Hindlimb muscle (tissue), 1 donor: ENCODE measurements around the gene VEGFA. TPM values are rescaled to one million over a fixed set of nuclear protein-coding genes. Genes with fewer than 3 reads are reported as not detected.

Experiments used
- DNase-seq: peaks from one replicate; pipeline ENCODE4 v3.0.0-alpha.2; 2013
- polyA plus RNA-seq: library from polyadenylated mRNA; unstranded; fragments of 120-200 nt; gene quantifications from one replicate; pipeline ENCODE4 v1.2.1, GENCODE V29; 2013; ENCODE audit not compliant: insufficient read length

VEGFA gene
- polyA plus RNA-seq, 1 donor = 86.4 TPM

DNA sequence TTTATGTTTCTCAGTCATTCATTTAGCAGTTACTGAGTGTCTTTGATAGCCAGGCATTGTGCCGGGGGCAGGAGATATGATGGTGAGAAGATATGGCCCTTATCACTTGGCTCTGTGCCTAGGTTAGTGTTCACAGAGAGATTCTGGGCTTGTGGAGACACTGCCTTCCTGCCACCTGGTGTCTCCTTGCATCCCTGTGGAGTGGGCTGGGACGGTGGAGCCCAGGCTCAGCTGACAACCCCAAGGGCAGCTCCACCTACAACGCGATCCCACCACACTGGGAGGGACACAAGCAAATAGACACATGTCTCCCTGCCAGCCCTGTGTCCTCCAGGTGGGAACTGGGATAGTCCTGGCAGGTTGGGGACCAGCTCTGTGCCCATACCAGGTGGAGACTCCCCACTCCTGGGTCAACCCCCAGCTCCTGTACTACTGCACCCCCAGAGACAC lies 30.3 kb upstream of the VEGFA start:
- DNase-seq = no peak

GRCh38 chr6:43740321-43740960 lies 29.6 kb upstream of the VEGFA start:
- DNase-seq = no peak

DNA sequence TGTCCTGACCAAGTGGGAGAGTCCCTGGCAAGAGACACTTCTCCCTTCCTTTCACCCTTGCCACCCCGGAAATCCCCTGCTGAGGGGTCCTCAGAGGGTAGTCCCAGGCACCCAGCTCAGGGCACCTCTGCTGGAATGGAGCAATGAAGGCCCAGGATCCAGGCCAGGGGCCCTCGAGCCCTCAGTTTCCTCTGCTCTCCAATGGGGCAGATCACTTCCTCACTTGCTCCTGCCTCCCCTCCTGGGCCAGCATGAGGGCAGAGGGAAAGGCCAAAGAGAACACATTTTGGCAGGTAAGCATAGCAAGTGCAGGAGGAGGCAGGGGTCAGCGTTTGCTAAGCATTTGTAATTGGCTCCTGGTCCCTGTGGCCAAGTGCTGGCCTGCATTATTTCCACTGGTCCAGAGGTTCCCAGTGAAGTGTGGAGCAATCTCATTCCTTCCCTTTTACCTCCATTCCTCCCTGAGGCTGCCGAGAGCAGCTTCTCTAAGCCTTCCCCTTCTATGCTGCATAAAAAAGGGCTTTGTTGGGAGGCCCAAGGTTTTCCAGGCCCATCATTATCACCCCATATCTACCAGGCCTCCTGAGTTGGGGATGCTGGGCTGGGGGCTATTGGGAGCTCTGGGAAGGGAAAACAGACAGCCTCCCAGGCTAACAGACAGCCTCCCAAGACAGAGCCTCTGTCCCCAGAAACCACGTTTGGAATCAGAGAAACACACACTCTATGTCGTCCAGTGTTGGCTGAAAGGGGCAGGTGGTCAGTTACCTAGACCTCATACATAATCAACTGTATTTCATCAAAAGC lies 28.8 kb upstream of the VEGFA start:
- no peak for DNase-seq

- DNase-seq = no peak
These were observed 28.2 kb upstream of the VEGFA start for GRCh38 chr6:43741829-43742228.

DNA sequence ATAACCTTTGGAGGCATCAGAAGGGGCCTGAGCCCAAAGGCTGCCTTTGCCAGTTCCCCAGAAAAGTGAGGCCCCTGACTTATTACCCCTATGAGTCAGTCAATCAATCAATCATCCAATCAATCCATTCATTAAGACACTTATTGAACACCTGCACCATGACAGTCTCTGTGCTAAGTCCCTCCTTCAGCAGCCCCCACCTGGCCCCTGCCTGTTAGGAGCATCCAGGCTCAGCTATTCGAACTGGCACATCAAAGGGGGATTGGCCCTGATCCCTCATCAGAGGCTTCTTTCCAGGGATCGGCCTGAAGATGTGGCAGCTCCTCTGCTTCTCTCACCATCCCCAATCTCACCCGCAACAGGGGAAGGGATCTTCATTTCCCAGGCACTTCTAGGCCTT lies 27.7 kb upstream of the VEGFA start:
- DNase-seq = no peak

GRCh38 chr6:43742931-43743632 lies 26.9 kb upstream of the VEGFA start:
- no peak for DNase-seq

DNA sequence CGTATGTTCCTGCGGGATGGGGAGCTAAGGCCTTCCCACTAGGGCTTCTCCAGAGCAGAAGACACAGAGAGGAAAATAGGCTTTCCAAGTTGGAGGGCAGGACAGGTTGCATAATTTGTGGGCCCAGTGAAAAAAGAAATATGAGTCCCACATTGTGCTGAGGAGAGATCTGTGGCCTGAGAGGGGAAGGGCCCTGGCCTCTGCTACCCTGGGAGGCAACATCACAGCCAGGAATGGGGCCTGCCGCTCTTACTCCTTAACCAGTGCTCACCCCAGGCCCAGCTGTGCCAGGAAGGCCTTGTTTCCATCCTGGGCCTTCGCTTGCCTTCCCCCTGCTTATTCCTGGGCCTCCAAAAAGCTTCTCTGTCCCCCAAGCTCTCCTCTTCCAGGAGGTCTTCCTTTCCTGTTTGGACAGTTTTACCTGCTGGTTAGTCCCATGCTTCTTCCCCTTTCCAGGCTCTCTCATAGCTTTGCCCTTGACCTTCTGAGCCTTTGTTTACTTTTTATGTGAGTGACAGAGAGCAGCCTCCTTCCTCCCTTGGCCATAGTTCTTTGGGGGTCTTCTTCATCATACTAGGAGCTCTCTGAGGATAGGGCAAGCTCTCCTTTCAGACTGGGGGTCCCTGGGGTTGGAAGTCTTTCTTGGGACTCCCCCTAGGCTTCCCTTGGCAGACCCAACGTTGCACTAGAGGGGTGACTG lies 26.2 kb upstream of the VEGFA start:
- no peak for DNase-seq

DNA sequence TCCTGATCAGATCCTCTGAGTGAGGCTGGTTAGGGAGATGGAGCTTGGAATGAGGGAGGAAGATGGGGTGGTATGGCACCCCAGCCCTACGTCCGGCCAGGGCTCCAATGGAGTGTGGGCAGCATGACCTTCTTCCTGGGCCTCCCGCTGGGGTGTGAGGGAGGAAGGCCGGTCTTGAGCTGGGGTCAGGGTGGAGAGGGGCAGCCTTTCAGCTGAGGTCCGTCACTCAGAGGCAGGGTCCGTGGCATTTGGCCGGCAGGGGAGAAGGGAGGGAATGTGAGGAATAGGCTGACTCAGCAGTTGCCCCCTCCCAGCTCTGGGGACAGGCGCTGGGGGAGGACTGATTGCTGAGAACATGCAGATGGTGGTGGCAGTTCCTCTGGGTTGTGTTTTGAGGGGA lies 25.5 kb upstream of the VEGFA start:
- no peak for DNase-seq

GRCh38 chr6:43744931-43745727 lies 24.9 kb upstream of the VEGFA start:
- DNase-seq = no peak

DNA sequence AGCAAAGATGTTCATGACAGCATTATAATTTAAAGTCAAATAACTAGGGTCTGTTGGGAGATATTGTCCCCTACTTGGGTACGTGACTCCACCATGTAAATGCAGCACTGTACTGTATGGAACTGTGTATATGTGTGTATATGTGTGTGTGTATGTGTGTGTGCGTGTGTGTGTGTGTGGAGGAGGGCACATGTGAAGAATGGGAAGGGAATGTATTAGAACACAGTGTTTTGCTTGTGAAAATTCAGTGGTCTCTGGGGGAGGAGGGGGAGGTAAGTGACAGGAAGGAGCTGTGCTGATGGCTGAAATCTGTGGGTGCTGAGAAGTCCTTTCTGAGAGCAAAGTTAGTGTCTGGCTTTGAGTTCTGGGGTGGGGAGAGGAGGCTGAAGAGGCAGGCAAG lies 23.9 kb upstream of the VEGFA start:
- no peak for DNase-seq

- DNase-seq = peak; percentile 80
These were observed 23.4 kb upstream of the VEGFA start for GRCh38 chr6:43746613-43747102.

DNA sequence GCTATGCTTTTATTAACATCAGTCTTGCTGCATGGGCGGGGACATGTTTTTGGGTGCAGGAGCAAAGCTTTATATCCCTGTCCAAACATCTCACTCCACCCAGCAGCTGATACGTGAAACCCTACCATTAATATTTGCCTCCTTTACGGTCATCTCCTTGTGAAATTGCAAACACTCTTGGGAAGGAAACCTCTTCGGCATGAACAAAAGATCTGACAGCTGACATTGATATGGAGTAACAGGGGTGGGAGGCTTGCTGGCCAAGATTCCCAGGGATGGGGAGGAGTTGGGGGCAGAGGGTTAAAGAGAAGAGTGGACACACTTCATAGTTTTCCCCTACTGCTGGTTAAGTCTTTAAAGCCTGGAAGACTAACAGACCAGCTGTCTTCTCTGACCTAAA lies 22.2 kb upstream of the VEGFA start:
- no peak for DNase-seq

GRCh38 chr6:43748765-43749164 lies 21.2 kb upstream of the VEGFA start:
- no peak for DNase-seq

DNA sequence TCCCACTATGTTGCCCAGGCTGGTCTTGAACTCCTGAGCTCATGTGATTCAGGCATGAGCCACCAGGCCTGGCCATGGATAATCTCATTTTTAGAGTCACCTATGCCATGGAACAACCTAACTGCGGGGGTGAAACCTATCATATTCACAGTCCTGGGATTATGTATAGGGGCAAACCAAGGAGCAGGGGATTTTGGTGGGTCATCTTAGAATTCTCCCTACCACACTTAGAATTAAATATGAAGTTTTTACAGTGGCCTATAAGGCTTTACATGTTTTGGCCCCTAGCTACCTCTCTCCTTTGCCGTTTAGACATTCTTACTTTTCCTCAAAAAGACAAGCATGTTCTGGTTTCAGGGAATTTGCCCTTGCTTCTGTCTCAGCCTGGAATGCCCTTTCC lies 20.6 kb upstream of the VEGFA start:
- no peak for DNase-seq

DNA sequence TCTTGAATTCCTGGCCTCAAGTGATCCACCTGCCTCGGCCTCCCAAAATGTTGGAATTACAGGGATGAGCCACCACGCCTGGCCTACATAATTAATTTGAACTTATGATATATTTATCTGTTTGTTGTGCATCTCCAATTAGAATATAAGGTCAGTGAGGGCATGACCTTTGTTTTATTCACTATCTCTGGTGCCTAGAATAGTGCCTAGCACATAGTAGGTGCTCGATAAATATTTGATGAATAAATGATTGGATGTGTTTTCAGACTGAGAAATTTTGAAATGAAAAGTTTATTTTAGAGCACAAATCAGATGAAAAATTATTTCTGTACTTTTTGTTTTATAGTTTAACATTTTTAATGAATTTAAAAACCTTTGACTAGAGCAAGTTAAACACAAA lies 19.4 kb upstream of the VEGFA start:
- no peak for DNase-seq

DNA sequence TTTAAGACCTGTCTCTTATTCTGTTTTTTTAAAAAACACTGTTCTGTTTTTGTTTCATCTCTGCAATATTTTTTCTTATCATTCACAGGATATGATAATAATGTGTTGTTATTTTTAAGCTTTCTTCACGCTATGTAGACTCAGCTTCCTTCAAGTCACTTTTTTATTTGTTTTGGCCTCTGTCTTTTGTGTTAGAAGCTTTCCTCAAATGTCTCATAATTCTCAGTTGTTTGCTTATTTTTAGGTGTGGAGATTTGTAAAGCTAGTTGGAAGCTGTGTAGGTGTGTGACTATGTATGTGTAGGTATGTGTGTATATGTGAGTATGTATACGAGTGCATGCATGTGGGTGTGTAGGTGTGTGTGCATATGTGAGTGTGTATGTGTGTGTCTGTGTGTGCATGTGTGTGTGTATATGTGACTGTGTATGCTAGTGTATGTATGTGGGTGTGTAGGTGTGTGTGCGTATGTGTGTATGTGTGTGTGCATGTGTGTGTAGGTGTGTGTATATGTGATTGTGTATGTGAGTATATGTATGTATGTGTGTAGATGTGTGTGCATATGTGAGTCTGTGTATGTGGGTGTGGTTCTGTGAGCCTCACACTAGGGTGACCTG lies 16.3 kb upstream of the VEGFA start:
- no peak for DNase-seq

GRCh38 chr6:43757966-43758616 lies 11.9 kb upstream of the VEGFA start:
- DNase-seq = no peak

DNA sequence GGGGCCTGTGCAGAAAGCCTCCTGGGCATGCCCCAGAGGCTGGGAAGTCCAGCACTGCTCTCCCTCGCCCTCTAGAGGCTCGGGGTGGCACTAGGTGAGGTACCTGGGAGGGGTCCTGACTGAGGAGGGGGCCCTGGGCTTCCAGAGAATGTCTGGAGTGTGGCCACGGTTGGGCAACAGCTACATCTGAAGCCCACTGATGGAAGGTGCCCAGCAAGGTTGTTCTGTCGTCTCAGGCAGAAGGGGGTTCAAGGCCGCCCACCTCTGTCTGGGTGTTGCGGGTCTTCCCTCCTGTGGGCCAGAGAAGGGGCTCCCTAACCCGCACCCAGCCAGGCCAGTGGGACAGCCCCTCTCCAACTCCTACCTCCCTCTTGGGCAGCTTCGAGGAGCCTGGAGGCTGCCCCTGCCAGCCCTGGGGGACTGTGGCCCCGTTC lies 11.4 kb upstream of the VEGFA start:
- DNase-seq = no peak

DNA sequence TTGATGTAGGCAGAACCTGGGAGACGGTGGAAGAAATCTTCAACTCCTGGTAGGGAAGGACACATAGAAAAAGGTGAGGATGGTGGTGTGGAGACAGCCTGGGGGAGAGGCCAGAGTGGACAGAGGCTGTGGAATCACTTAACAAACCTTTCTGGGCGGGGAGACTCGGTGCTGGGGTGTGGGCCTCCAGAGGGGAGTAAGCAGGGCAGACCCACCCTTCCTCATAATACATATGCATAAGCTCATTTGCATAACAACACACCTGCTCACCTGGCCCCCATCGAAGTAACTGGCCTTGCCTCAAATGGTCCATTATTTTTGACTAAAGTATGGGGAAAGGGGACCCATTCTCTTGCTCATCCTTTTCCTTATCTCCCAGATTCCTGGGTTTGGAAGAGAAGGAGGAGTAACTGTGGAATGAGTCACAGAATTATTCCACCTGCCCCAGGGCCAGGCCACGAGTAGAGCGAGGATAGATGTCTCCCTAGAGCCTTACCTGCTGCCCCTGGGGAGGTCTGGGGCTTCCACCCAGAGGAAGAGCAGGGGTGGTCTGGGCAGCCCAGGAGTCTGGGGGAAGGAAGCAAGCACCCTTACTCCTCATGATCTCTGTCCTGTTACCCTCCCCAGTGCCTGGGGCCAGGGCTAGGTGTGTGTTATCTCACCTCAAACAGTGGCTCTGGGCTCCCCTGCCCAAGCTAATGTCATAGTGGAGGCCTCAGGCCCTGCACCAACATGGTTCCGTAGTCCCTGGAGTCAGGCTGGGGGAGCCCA lies 10.7 kb upstream of the VEGFA start:
- no peak for DNase-seq

DNA sequence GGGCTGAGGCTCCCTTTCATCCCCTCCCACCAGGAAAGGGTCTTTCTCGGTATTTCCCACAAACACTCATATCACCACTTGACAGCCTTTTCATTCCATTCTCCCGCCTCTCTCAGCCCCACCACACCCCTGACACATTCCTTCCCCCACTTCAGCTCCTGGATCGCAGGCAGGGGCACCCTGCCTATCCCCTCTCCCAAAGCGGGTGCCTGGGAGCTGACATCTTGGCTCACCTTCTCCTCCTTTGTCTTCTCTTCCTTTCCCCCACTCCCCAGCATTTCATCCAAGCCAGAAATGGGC lies 10.2 kb upstream of the VEGFA start:
- no peak for DNase-seq
